GM12872 (cell line): ENCODE results near the gene LSS.

Experiments used
- CTCF ChIP-seq: IDR thresholded peaks from 3 replicates; pipeline ENCODE4 v1.5.1; 2011; ENCODE audit warnings: low read depth, mild to moderate bottlenecking, low read length, moderate library complexity; ENCODE audit not compliant: insufficient read depth

LSS gene

GRCh38 chr21:46183910-46184624 lies 44.5 kb downstream of the LSS start, which contains the start of gene SPATC1L:
TSS of gene SPATC1L (minus strand) at chr21:46184459. CDS start at chr21:46182816, 1,643 bp downstream.
- TF ChIP-seq CTCF = no peak

GRCh38 chr21:46182548-46183336 lies 45.8 kb downstream of the LSS start:
- TF ChIP-seq CTCF = no peak

GRCh38 chr21:46181953-46182547 lies 46.5 kb downstream of the LSS start:
- TF ChIP-seq CTCF = no peak

- TF ChIP-seq CTCF = no peak
Observed at GRCh38 chr21:46181436-46181835, 47.1 kb downstream of the LSS start.

- TF ChIP-seq CTCF = no peak
Observed at GRCh38 chr21:46180778-46181391, 47.7 kb downstream of the LSS start.

- TF ChIP-seq CTCF = no peak
Observed at GRCh38 chr21:46180079-46180722, 48.4 kb downstream of the LSS start.

GRCh38 chr21:46179708-46180078 lies 48.9 kb downstream of the LSS start:
- TF ChIP-seq CTCF = no peak
